DOHH2 (cell line): Measurements from ENCODE around the gene KRTAP10-1.

Source experiments
- H3F3A ChIP-seq: fragments of 200-600 bp; sonication (generic), shearing (Covaris generic); 2 replicates; pipeline ENCODE4 v1.6.0; 2016; ENCODE audit warnings: antibody characterized with exemption, mild to moderate bottlenecking; ENCODE audit not compliant: control insufficient read depth, insufficient read depth
- H3K27ac ChIP-seq: fragments of 200-600 bp; sonication (generic); 2 replicates; pipeline ENCODE4 v1.5.1; 2014; ENCODE audit warnings: low read depth, mild to moderate bottlenecking, low read length, moderate library complexity
- H3K27me3 ChIP-seq: fragments of 200-600 bp; sonication (generic); 2 replicates; pipeline ENCODE4 v1.6.1; 2014; ENCODE audit warnings: mild to moderate bottlenecking, low read length, mixed read lengths; ENCODE audit not compliant: control insufficient read depth
- H3K36me3 ChIP-seq: fragments of 200-600 bp; sonication (generic); 2 replicates; pipeline ENCODE4 v1.6.1; 2014; ENCODE audit warnings: mild to moderate bottlenecking, low read length, moderate library complexity, mixed read lengths; ENCODE audit not compliant: control insufficient read depth
- H3K4me1 ChIP-seq: fragments of 200-600 bp; sonication (generic); 2 replicates; pipeline ENCODE4 v1.6.1; 2014; ENCODE audit warnings: mild to moderate bottlenecking, low read length, mixed read lengths; ENCODE audit not compliant: control insufficient read depth
- H3K4me2 ChIP-seq: fragments of 200-600 bp; sonication (generic); 2 replicates; pipeline ENCODE4 v1.6.0; 2014; ENCODE audit warnings: mild to moderate bottlenecking, low read length, moderate library complexity
- H3K4me3 ChIP-seq: fragments of 200-600 bp; sonication (generic); 2 replicates; pipeline ENCODE4 v1.5.1; 2014; ENCODE audit warnings: mild to moderate bottlenecking, low read length, mixed read lengths
- H3K79me2 ChIP-seq: fragments of 200-600 bp; sonication (generic); 2 replicates; pipeline ENCODE4 v1.6.1; 2014; ENCODE audit warnings: mild to moderate bottlenecking, low read length, mixed read lengths; ENCODE audit not compliant: control insufficient read depth
- H3K9me2 ChIP-seq: fragments of 200-600 bp; sonication (generic); replicated peaks from 2 replicates; pipeline ENCODE4 v1.6.1; 2014; ENCODE audit warnings: mild to moderate bottlenecking, low read length, mixed read lengths; ENCODE audit not compliant: control insufficient read depth
- H3K9me3 ChIP-seq: fragments of 200-600 bp; sonication (generic); 2 replicates; pipeline ENCODE4 v1.6.1; 2014; ENCODE audit warnings: antibody characterized with exemption, low read length, mixed read lengths; ENCODE audit not compliant: control insufficient read depth, insufficient read depth
- H4K20me1 ChIP-seq: fragments of 200-600 bp; sonication (generic); 2 replicates; pipeline ENCODE4 v1.6.0; 2014; ENCODE audit warnings: low read depth, mild to moderate bottlenecking, antibody characterized with exemption, low read length, moderate library complexity; ENCODE audit not compliant: control insufficient read depth, insufficient read depth
- CTCF ChIP-seq: fragments of 200-600 bp; sonication (generic); IDR thresholded peaks from one replicate; pipeline ENCODE4 v1.5.1; 2014; ENCODE audit warnings: antibody characterized with exemption, mild to moderate bottlenecking, low read depth, low read length; ENCODE audit not compliant: poor library complexity, severe bottlenecking
- EZH2phosphoT487 ChIP-seq: fragments of 200-600 bp; sonication (generic); IDR thresholded peaks from 2 replicates; pipeline ENCODE4 v1.6.1; 2017; ENCODE audit warnings: borderline replicate concordance, mild to moderate bottlenecking, antibody characterized with exemption, low read length, moderate library complexity, mixed read lengths

Gene KRTAP10-1

GRCh38 chr21:44533891-44534627, 5.9 kb downstream of the KRTAP10-1 start:
- Histone ChIP-seq H3K9me2 (no peaks in the 10 kb centered on the region), H3F3A (no peaks in the 10 kb centered on the region), H3K4me1 (no peaks in the 10 kb centered on the region), H3K4me3 (no peak overlapping the region), H3K27me3 (no peaks in the 10 kb centered on the region), H3K27ac (no peak overlapping the region), H3K4me2 (no peak overlapping the region), H3K36me3 (no peaks in the 10 kb centered on the region), H3K79me2 (no peaks in the 10 kb centered on the region), H3K9me3 (no peaks in the 10 kb centered on the region), H4K20me1 (no peaks in the 10 kb centered on the region)
- TF ChIP-seq CTCF (no peak), EZH2phosphoT487 (no peak)

GRCh38 chr21:44533121-44533890, 6.7 kb downstream of the KRTAP10-1 start:
- Histone ChIP-seq H3K79me2 (no peaks in the 10 kb centered on the region), H3K27ac (no peak overlapping the region), H4K20me1 (no peaks in the 10 kb centered on the region), H3K4me3 (no peak overlapping the region), H3K4me2 (no peak overlapping the region), H3K36me3 (no peaks in the 10 kb centered on the region), H3F3A (no peaks in the 10 kb centered on the region), H3K27me3 (no peaks in the 10 kb centered on the region), H3K9me3 (no peaks in the 10 kb centered on the region), H3K4me1 (no peaks in the 10 kb centered on the region), H3K9me2 (no peaks in the 10 kb centered on the region)
- TF ChIP-seq EZH2phosphoT487: no peak

- no peak overlapping the region for H3K4me2 ChIP-seq
- H3K36me3 ChIP-seq: no peaks in the 10 kb centered on the region
- H3K4me1 ChIP-seq: no peaks in the 10 kb centered on the region
- no peak overlapping the region for H3K4me3 ChIP-seq
- no peaks in the 10 kb centered on the region for H3K9me3 ChIP-seq
- H3K79me2 ChIP-seq: no peaks in the 10 kb centered on the region
- H3K27me3 ChIP-seq: no peaks in the 10 kb centered on the region
- TF ChIP-seq CTCF: no peak
- no peak for TF ChIP-seq EZH2phosphoT487
- H3K27ac ChIP-seq: no peak overlapping the region
- no peaks in the 10 kb centered on the region for H3F3A ChIP-seq
- no peaks in the 10 kb centered on the region for H4K20me1 ChIP-seq
- no peaks in the 10 kb centered on the region for H3K9me2 ChIP-seq
These were observed 7.3 kb downstream of the KRTAP10-1 start for GRCh38 chr21:44532712-44533111.
